HG02852 (cell line): ENCODE data around the gene NT5E.

ENCODE experiments used
- ATAC-seq: cut with Tn5 transposase; IDR thresholded peaks from one replicate; pipeline ENCODE4 v1.9.1; 2021; ENCODE audit warnings: mild to moderate bottlenecking, moderate library complexity; ENCODE audit not compliant: unreplicated experiment

NT5E gene

DNA sequence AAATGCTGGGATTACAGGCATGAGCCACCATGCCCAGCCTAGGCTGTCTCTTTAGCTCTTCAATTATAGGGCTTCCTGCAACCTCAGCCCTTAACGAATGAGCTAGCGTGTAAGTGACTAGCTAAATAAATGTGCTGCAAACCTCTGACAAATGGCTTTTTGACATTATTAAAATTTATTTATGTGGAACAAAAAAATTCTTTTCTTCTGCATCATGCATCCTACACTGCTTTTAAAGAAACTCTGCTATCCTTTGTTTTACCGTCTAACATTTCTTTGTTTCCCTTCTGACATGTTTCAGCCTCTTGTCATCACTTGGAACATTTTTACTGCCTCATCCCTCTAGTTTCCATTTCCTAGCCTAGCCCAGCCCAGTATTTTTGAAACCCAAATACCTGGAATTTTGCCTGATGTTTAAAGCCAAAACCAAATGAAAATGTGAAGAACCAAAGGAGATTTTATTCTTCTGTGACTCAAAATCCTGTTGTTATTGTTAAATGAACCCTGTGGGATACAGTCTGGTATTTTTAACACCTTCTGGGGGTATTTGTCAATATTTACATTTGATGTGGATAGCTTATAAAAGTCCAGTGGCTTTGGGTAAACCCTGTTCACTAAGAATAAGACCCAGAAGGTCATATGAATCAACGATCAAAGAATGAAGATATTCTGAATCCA lies 9.5 kb downstream of the NT5E start:
- ATAC-seq: no peak

DNA sequence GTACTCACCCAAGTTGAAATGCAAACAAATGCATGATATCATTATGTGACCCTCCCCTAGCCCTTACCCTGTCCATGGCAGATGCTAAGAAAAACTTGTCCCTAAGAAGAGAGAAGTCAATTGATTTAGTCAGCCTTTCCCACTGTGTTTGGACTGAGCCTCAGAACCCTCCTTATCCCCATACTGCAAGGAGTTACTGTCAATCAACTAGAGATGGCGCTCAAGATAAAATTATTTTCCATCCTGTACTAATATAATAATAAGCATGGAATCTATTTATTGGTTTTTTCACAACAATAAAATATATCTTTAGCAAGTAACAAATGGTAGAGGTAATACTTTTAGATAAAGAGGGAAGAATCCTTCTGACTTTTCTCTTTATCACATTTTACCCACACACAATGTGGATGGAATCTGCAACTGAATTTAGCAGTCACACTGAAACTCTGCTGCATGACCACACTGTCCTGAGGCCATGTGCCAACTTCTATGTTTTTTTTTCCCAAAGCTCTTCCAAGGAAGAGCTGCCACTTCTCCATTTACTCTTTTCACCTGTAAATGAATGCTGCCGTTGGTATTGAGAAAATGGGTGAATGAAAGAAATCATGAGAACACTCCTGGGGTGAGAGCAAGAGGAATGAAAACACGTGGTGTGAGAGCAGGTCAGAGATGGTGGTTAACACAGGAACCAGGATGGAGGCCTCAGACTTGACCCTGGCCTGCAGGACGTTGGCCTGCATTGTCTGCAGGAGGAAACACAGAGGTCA lies 10.5 kb downstream of the NT5E start:
- no peak for ATAC-seq

DNA sequence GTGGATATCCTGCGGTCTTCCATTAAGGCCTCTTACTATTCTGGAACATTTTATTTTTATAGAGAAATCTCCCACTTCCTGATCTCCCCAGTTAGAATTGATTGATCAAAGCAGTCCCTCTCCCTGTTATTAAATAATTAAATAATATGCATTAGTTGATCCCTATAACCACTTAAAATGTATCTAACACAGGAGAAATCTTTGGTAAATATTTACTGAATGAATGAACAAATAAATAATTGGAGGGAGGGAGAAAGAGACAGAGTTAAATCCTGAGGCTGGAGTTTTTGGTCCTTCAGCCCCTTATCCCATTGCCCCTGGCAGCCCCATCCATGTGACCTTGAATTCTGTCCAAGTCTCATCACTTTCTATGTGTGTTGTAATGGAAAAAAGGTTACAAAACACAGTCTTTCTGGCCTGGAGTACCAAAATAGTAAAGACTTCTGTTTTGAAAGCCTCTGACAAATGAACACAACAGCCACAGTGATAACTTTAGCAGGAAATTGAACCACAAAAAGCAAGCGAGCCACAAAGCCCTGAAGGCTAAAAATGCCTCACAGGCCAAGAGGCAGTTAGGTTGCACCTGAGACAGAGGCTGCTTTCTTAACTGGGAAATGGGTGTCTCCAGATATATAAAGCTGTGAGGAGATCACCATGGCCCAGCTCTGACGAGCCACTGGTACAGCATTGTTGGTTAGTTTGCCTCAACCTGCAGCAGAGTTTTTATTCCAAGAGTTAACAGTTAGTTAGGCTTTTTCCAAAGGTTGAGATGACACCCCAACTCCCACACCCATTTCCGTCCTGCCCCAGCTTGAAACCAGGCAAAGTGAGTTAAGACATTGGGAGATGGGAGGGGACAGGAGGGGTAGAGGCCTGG lies 11.3 kb downstream of the NT5E start:
- peak; percentile 80 for ATAC-seq

DNA sequence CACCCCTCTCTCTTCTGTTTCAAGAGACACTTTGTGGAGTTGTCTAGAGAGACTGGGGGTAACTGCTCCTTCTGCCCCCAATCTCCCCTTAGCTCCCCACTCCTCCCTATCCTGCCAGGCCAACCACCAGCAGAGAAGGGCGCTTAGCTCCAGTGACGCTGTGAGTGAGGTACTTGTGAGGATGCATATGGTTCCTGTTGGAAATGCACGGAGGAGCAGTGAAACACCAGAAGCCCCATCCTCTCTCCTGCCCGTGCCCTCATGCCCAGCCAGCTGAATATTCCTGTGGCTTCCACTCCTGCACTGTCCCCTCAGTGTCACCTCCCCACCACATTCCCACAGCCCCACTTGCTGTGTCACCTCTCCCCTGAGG lies 11.9 kb downstream of the NT5E start:
- ATAC-seq: no peak

DNA sequence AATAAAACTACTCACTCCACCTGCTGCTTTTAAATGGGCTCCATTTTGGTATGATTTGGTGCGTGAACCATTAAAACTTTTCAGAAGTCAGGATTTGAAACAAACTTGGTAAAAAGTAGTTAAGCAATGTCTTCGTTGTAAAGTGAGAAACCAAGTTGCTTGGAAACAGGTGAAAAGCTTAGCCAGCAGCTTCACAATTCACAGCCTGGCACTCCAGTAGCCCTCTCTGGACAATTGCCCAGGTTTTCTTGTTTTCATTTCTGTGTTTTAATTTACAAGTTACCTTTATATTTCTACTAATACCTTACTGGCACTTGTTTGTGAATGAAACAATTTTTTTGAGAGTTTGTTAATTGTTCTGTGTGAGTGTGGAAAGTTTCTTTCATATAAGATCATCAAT lies 12.8 kb downstream of the NT5E start:
- no peak for ATAC-seq

DNA sequence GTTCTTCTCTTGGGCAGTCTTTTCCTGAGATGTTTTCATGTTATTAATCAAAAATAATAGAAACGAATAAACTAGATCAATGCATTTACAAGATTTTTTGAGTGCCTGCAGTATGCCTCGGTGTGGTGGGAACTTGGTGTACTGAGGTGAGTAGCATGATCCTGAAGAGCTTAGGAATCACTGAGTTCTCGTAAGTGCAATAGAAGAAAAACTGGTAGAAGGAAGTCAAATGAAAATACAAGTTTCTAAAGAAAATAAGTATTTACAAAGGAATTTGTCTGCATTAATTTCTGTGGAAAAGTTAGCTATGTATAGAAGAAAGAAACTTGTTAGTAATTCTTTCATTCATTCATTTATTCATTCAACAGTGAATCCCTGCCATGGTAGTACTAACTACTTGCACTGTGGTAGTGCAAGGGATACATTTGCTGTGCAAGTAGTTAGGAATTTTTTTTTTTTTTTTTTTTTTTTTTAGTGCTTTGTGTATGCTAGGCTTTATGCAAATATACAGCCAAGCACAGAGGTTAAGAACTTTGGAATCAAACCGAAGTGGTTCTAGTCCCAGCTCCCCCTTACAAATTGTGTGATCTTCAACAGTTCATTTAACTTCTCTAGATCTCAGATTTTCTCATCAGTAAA lies 13.9 kb downstream of the NT5E start:
- ATAC-seq: no peak

DNA sequence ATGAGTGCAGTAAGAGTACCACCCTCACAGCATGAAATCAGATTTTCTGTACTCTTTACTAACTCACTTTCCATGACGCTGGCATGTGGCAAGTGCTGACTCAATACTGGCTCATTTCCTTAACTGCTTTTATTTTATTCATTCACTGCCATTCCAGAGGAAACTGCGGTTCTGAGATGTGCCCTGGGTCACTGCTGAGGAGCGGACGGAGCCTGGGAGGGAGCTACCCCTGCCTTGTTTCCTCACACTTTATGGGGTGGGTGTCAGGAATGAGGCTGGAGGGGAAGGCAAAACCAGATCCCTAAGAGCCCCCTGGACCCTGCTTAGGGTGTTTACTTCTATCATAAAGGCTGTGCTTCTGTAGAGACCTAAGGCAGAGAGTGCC lies 14.4 kb downstream of the NT5E start:
- ATAC-seq: no peak

DNA sequence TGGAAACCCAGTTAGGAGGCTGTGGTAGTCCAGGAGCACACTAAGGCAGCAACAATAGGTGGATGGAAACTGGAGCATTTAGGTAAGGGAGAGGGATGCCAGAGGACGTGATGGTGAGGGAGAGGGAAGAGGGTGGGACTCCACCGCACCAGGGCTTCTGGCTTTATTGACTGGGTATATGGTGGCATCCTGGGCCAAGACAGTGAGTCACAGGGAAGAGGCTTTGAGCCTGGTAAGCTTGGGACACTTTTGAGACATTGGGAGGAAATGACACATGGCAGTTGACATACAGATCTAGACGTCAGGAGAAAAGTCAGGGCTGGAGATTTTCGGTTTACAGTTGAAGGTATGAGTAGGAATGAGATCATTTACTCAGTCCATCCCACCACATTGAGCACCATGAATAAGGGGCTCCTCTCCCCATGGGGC lies 14.9 kb downstream of the NT5E start:
- no peak for ATAC-seq

DNA sequence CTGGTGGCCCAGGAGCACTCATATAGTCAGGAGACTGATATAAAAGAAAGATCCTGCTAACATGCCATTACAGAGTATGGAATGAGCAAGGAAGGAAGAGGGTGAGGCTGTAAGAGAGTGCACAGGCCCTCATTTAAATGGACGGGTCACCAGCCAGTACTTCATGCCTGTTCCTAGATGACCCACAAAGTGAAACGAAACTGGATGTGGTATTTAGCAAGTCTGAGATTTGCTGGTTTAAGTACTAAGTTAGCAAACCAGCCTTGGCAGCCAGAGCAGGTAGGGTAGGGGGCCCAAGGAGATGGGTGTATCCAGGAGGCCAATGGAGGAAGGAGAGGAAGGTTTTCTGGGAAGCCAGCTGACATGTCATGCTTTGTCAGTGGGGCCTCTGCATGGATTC lies 15.9 kb downstream of the NT5E start:
- peak; percentile 27 for ATAC-seq

DNA sequence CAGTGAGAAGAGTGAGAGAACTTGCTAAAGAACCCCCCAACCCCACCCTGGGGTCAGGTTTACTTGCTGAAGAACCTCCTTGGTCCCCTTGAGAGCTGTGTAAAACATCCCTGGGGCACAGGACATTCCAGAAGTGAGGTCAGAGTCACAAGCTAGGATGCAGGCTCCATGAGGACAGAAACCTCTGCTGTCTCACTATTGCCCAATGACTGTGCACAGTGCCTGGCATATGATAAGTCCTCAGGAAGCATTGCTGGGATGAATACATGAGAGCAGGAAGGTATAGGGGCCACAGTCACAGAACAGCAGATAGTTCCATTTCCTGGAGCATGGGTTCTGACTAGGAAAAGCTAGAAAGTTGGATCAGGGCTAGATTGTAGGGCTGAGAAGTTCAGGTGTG lies 18.4 kb downstream of the NT5E start:
- ATAC-seq: no peak

DNA sequence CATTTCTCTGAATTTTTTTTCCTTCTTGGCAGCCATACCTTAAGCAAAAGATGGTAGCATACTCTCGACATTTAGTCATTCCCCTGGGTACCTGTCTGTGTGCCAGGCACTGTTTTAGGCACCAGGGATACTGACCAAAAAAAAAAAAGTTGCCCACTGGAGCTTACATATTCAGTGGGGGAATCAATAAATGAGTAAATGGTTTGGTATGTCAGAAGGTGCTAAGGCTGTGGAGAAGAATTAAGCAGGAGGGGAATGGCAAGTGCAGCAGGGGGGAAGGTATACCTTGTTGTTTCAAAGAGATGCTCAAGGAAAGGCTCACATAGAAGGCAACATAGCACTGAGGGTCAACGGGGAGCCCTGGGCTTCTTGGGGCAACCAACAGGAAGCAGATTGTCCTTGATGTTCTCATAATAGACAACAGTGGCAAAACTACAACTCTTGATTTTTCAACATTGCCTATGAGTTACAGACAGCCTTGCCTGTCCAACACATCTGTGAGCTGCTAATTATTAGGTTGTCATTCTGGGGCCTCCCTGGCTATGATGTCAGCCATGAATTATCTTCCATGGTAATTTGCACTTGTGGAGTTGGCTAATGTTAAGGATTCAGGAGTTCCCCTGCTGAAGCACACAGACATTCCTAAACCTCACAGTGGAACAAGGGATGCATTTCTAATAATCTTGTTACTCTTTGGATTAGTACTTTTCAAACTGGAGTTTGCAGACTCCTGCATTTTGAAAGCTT lies 19.6 kb downstream of the NT5E start:
- no peak for ATAC-seq

DNA sequence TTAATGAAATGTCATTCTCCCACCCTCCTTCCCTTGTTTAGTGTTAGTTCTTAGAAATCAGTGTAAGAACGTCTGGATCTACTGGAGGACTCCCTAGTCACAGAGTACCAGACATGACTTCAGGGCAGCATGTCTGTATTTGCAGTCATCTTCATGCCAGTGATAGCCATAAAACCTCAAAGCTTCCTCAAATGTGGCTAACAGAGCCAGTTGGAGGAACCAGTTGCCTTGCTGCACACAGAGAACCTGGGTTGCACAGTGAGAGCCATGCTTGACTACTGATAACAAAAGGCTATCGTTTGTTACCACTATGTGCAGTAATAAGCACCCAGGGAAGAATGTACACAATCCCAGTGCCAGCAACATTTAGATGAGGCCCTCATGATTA lies 20.1 kb downstream of the NT5E start:
- ATAC-seq: no peak

DNA sequence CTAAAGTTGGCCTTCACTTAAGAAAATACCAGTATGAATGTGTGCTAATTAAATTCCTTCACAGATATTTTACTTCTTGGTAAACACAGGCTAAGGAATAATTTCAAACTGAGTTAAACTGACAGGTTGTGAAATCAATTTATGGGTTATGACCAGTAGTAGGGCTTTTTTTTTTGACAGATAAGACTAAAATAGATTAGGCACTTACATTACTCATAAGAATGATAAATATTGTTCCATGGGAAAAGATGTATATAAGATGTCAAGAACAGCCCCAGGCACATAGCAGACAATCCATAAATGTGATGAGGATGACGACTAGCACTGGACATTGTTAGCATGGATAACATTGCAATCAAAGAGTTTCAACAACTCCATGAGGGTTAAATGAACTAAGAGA lies 22.9 kb downstream of the NT5E start:
- no peak for ATAC-seq

DNA sequence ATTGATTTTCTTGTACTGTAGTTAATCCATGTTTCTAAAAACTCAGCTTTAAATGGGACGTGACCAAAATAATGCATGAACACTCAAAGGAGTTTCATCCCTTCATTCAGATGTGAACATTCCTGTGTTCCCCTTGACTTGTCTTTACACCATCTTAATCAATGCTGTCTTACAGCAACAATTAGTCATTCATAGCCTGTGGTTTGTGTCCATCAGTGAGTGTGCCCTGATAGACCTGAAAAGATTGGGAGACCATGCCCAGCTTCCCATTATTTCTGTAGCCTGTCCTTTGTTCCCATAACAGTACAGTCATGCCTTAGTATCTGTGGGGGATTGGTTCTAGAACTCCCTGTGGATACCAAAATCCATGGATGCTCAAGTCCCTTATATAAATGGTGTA lies 23.9 kb downstream of the NT5E start:
- no peak for ATAC-seq

DNA sequence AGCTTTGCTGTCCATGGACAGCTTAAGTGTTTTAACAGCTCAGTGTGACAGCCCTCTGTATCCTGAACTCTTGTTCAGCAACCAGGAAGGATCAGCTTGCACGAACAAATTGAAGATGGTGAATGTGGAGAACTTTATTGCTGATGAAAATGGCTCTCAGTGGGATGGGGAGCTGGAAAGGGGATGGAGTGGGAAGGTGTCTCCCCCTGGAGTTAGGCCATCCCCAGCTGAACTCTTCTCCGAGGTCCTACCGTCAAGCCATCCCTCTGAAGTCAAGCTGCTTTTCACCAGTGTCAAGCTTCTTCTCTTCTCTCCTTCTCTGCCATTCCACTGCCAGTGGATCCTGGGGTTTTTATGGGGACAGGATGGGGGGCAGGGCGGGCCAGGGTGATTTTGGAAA lies 26.6 kb downstream of the NT5E start:
- no peak for ATAC-seq

DNA sequence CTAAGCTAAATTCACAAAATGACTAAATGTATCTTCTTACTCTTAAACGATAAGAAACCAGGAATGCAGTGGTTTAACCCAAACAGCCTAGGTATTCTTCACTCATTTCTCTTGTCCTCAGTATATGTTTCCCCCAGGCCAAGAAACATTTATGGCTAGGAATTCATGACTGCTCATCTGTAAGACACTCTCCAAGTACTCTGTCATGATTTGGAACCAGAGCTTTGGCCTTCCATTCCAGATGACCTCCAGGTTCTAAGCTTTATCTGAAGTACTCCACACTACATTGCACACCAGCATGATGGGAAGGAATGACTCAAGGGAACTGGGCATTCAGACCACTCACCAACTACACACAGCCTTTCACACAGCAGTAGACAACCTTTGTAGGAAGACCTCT lies 29.3 kb downstream of the NT5E start:
- no peak for ATAC-seq

DNA sequence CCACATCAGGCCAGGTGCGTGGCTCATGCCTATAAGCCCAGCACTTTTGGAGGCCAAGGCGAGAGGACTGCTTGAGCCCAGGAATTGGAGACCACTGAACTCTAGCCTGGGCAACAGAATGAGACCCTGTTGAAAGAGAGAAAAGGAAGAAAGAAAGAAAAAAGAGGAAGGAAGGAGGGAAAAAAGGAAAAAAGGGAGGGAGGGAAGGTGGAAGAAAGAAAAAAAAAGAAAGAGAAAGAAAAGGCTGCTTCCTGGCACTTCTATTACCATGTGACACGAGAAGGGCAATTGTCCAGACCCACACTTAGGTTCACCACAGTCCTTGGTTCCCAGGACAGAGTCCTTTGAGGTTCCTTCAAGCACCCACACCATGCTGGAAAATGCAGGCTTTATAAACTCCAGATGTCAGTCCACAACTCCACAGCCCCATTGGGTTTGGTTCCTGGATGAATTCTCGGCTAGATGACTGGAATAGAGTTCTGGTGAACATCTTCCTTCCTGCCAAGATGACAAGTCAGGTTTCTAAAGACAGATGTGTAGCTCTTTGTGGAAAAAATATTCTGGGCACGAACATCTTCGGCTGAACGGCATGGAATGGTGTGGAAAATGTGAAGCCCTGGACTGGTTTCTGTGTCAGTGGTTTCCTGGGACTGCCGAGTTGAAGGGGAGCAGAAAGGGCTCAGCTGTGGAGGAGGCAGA lies 32.5 kb downstream of the NT5E start:
- ATAC-seq: peak; percentile 6

DNA sequence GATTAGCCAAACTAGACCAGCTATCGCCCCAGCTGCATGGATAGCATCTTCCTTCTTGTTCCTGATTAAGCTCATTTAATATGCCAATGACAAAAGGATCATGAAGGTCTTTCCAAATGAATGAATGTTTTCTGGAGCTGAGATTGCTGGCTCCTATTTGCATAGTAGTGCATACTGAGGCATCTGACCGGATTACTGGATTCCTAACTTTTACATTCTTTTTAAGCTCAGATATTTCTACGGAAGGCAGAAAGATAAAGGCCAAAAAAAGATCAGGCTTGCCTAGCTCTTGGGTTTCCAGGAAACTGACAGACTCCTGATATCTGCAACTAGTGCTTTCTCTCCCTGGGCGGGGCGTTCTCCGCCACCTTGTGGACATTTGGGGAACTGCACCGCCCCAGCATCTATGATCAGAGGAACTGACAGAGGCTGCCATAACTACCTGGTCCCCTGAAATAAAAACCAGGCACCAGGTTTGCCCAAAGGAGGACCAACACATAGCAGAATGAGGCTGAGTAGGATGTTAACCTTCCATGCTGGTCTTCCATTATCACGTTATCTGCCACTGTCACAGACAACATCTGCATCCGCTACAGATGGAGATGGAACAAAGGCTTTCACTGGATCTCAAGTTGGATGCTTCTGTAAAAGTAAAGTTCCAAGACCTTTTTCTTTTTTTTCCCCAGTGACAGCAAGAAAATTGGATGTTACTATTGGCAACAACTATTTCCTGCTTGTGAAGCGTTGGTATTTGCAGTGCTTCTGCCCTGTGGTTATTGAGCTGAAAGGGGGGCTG lies 33.2 kb downstream of the NT5E start:
- peak; percentile 92 for ATAC-seq

DNA sequence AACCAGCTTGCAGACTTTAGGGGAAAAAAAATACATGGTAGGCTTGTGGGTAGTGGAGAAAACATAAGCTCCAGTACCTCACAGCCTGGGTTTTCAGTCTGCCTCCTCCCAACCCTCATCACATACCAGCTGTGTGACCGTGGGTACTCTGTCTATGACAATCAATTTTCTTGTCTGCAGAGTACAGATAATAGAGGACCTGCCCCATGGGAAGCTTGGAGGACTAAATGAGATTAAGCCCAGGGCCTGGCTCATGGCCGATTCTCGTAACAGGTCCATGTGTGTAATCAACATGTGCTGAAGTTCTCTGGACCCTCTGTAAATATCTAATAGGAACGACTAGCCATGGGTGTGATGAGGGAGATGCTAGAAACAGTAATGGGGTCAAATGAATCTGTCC lies 34.0 kb downstream of the NT5E start:
- ATAC-seq: no peak
